ENCODE results near the gene TGFBR1.

GRCh38 chr9:99184110-99184474 is 79.2 kb downstream of the TGFBR1 start:
- TF ChIP-seq YY1 (tag by site-specific recombination; IDR thresholded peaks at IDR 0.05): no peak
- TF ChIP-seq ZNF214 (tag by site-specific recombination; IDR thresholded peaks at IDR 0.05; ENCODE audit: borderline replicate concordance): no peak
- TF ChIP-seq CTCF (tag by site-specific recombination; IDR thresholded peaks at IDR 0.05): no peak

Data from HEK293 (cell line).